Skeletal muscle tissue (tissue), 4 donors: Measurements from ENCODE around the gene SNTG2. TPM values are rescaled to one million over a fixed set of nuclear protein-coding genes. Genes with fewer than 3 reads are reported as not detected.

Experiments
- H3K27ac ChIP-seq: one replicate; pipeline ENCODE4 v1.7.0; 2013; ENCODE audit warnings: mild to moderate bottlenecking, low read depth, low read length, inconsistent platforms
- H3K27me3 ChIP-seq, 3 donors: one replicate each; pipeline ENCODE4 v1.7.0; 2013; ENCODE audit warnings: low read length in 3 of 3; ENCODE audit not compliant: control insufficient read depth in 3 of 3, insufficient read depth in 3 of 3
- H3K36me3 ChIP-seq, 3 donors: one replicate each; pipeline ENCODE4 v1.7.0; 2013; ENCODE audit warnings: low read length in 3 of 3; ENCODE audit not compliant: control insufficient read depth in 3 of 3, insufficient read depth in 3 of 3
- H3K4me1 ChIP-seq, 3 donors: one replicate each; pipeline ENCODE4 v1.7.0; 2013; ENCODE audit warnings: low read length in 3 of 3, mild to moderate bottlenecking in 3 of 3; ENCODE audit not compliant: control insufficient read depth in 3 of 3, insufficient read depth in 3 of 3
- H3K4me3 ChIP-seq, 3 donors: one replicate each; pipeline ENCODE4 v1.7.0; 2013; ENCODE audit warnings: low read length in 3 of 3
- H3K9ac ChIP-seq, 3 donors: one replicate each; pipeline ENCODE4 v1.7.0; 2013; ENCODE audit warnings: low read length in 3 of 3, mild to moderate bottlenecking in 3 of 3, moderate library complexity in 2 of 3, low read depth in 1 of 3
- H3K9me3 ChIP-seq, 3 donors: one replicate each; pipeline ENCODE4 v1.7.0; 2013; ENCODE audit warnings: low read length in 3 of 3; ENCODE audit not compliant: control insufficient read depth in 3 of 3
- total RNA-seq: library from RNA; depleted of rRNA; stranded (reverse); fragments of >200 nt; gene quantifications from one replicate; pipeline ENCODE4 v1.2.3, GENCODE V29; 2014
- donor health status: Osteomylitis.

The SNTG2 gene
- total RNA-seq, 1 donor from 2014 or later: under 0.01 TPM

GRCh38 chr2:1055014-1055595, 104.5 kb downstream of the SNTG2 start:
- Histone ChIP-seq H3K27me3 (peaks cover 0 to 9% (median 5%) of the 10 kb centered on the region in 3 donors), H3K27ac (no peak overlapping the region), H3K36me3 (no peaks in the 10 kb centered on the region), H3K4me1 (no peaks in the 10 kb centered on the region), H3K4me3 (no peak overlapping the region), H3K9me3 (no peaks in the 10 kb centered on the region), H3K9ac (no peak overlapping the region)

- Histone ChIP-seq H3K4me3 (no peak overlapping the region), H3K4me1 (no peaks in the 10 kb centered on the region), H3K9me3 (no peaks in the 10 kb centered on the region), H3K27me3 (peaks cover 0 to 9% (median 3%) of the 10 kb centered on the region in 3 donors), H3K36me3 (no peaks in the 10 kb centered on the region), H3K9ac (no peak overlapping the region), H3K27ac (no peak overlapping the region)
Observed at GRCh38 chr2:1060372-1060771, 109.7 kb downstream of the SNTG2 start.

- Histone ChIP-seq H3K9me3 (no peaks in the 10 kb centered on the region), H3K27ac (no peak overlapping the region), H3K27me3 (peaks cover 0 to 9% (median 0%) of the 10 kb centered on the region in 3 donors), H3K9ac (no peak overlapping the region), H3K4me3 (no peak overlapping the region), H3K4me1 (no peaks in the 10 kb centered on the region), H3K36me3 (no peaks in the 10 kb centered on the region)
Observed at GRCh38 chr2:1060987-1061386, 110.3 kb downstream of the SNTG2 start.

- Histone ChIP-seq H3K4me1 (no peaks in the 10 kb centered on the region), H3K9ac (no peak overlapping the region), H3K9me3 (peaks cover 0 to 4% (median 0%) of the 10 kb centered on the region in 3 donors), H3K4me3 (no peak overlapping the region), H3K27ac (no peak overlapping the region), H3K27me3 (peaks cover 0 to 4% (median 0%) of the 10 kb centered on the region in 3 donors), H3K36me3 (no peaks in the 10 kb centered on the region)
Observed at GRCh38 chr2:1068241-1068640, 117.6 kb downstream of the SNTG2 start.

- Histone ChIP-seq H3K27me3 (peaks cover 0 to 4% (median 0%) of the 10 kb centered on the region in 3 donors), H3K4me3 (no peak overlapping the region), H3K4me1 (no peaks in the 10 kb centered on the region), H3K36me3 (no peaks in the 10 kb centered on the region), H3K27ac (no peak overlapping the region), H3K9me3 (peaks cover 0 to 4% (median 0%) of the 10 kb centered on the region in 3 donors), H3K9ac (no peak overlapping the region)
Observed at GRCh38 chr2:1068822-1069221, 118.2 kb downstream of the SNTG2 start.

- Histone ChIP-seq H3K27ac (no peak overlapping the region), H3K4me3 (no peak overlapping the region), H3K27me3 (peaks cover 0 to 4% (median 0%) of the 10 kb centered on the region in 3 donors), H3K36me3 (no peaks in the 10 kb centered on the region), H3K9ac (no peak overlapping the region), H3K9me3 (peaks cover 0 to 4% (median 0%) of the 10 kb centered on the region in 3 donors), H3K4me1 (no peaks in the 10 kb centered on the region)
Observed at GRCh38 chr2:1069847-1070246, 119.2 kb downstream of the SNTG2 start.

GRCh38 chr2:1070601-1071000, 120.0 kb downstream of the SNTG2 start:
- H3K27ac ChIP-seq: no peak overlapping the region
- no peaks in the 10 kb centered on the region for H3K36me3 ChIP-seq

GRCh38 chr2:1071650-1072049, 121.0 kb downstream of the SNTG2 start:
- no peak overlapping the region for H3K4me3 ChIP-seq
- peaks cover 0 to 4% (median 0%) of the 10 kb centered on the region in 3 donors for H3K27me3 ChIP-seq
- peaks cover 0 to 4% (median 0%) of the 10 kb centered on the region in 3 donors for H3K9me3 ChIP-seq
- no peaks in the 10 kb centered on the region for H3K36me3 ChIP-seq
- H3K27ac ChIP-seq: no peak overlapping the region
- no peaks in the 10 kb centered on the region for H3K4me1 ChIP-seq
- H3K9ac ChIP-seq: no peak overlapping the region

More at GRCh38 chr2:1070601-1071000, 120.0 kb downstream of the SNTG2 start:
- Histone ChIP-seq H3K4me3 (no peak overlapping the region), H3K9ac (no peak overlapping the region), H3K4me1 (no peaks in the 10 kb centered on the region), H3K9me3 (peaks cover 0 to 4% (median 0%) of the 10 kb centered on the region in 3 donors), H3K27me3 (peaks cover 0 to 4% (median 0%) of the 10 kb centered on the region in 3 donors)

DNA sequence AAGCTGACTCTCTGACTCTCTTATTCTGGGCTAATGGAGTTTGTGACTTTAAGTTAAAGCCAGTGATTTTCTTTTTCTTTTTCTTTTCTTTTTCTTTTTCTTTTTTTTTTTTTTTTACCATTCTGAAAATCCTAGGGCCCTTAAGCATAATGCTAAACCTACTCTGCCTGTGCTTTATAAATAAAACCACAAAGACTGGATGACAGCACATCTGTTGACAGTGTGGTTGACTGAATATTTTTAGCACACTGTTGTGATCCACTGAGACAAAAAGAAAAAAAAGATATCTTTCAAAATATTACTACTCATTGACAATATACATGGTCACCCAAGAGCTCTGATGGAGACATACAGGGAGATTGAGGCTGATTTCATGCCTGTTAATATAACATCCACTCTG, 121.6 kb downstream of the SNTG2 start:
- no peak overlapping the region for H3K27ac ChIP-seq
- no peak overlapping the region for H3K9ac ChIP-seq
- no peaks in the 10 kb centered on the region for H3K36me3 ChIP-seq
- H3K9me3 ChIP-seq: peaks cover 0 to 4% (median 0%) of the 10 kb centered on the region in 3 donors
- H3K4me3 ChIP-seq: no peak overlapping the region
- H3K4me1 ChIP-seq: no peaks in the 10 kb centered on the region
- peaks cover 0 to 4% (median 2%) of the 10 kb centered on the region in 3 donors for H3K27me3 ChIP-seq

GRCh38 chr2:1077911-1078310, 127.3 kb downstream of the SNTG2 start:
- Histone ChIP-seq H3K9ac (no peak overlapping the region), H3K4me3 (no peak overlapping the region), H3K9me3 (no peaks in the 10 kb centered on the region), H3K36me3 (no peaks in the 10 kb centered on the region), H3K4me1 (peaks cover 0 to 6% (median 0%) of the 10 kb centered on the region in 3 donors), H3K27me3 (peaks cover 8 to 25% (median 15%) of the 10 kb centered on the region in 3 donors), H3K27ac (no peak overlapping the region)
